ENCODE results near the gene LMX1B.
"Not testable (repeated sequence)": the region's sequence is repeated elsewhere in the genome, so short reads cannot be mapped to it uniquely, and the experiment has no call there.

Gene LMX1B

GRCh38 chr9:126649477-126649876 is 35.7 kb downstream of the LMX1B start:
- H3K27me3 ChIP-seq (replicated peaks in 2 of 5; ENCODE audit: control insufficient read depth in 4 of 5, insufficient read depth in 5 of 5, low read length in 4 of 5): peaks cover 0 to 99% (median 37%) of the 10 kb centered on the region in 5 experiments
- CTCF ChIA-PET: interaction anchor here (1.1 kb wide), 1 partner anchor 55 kb away, joined by 5 read pairs; no protein-coding TSS in a partner anchor

GRCh38 chr9:126650404-126651341 is 36.9 kb downstream of the LMX1B start:
- POLR2A ChIA-PET: interaction anchor here (0.7 kb wide), 1 partner anchor 27 kb away, joined by 3 read pairs; no protein-coding TSS in a partner anchor
- Histone ChIP-seq H3K4me3 (ENCODE audit: control insufficient read depth in 1 of 7, extremely low read depth in 1 of 7, insufficient read depth in 4 of 7, low read depth in 2 of 7, low read length in 6 of 7) (no peak overlapping the region), H3K27me3 (replicated peaks in 2 of 5; ENCODE audit: control insufficient read depth in 4 of 5, insufficient read depth in 5 of 5, low read length in 4 of 5) (peaks cover 0 to 98% (median 30%) of the 10 kb centered on the region in 5 experiments), H3K36me3 (ENCODE audit: control insufficient read depth in 4 of 4, insufficient read depth in 4 of 4, low read length in 3 of 4) (no peaks in the 10 kb centered on the region), H3K4me1 (ENCODE audit: control extremely low read depth in 1 of 4, control insufficient read depth in 4 of 4, insufficient read depth in 4 of 4, low read length in 3 of 4) (no peaks in the 10 kb centered on the region), H3K9me3 (ENCODE audit: control extremely low read depth in 1 of 5, control insufficient read depth in 4 of 5, insufficient read depth in 2 of 5, low read depth in 1 of 5, low read length in 4 of 5) (no peaks in the 10 kb centered on the region), H3K27ac (ENCODE audit: insufficient read depth in 1 of 2, low read depth in 1 of 2, low read length in 2 of 2, poor library complexity in 1 of 2, severe bottlenecking in 2 of 2) (no peak overlapping the region)
- CTCF ChIA-PET: interaction anchor here (1.1 kb wide), 1 partner anchor 54 kb away, joined by 5 read pairs; no protein-coding TSS in a partner anchor
- no peak for DNase-seq
- WGBS (ENCODE audit: insufficient coverage): 15% methylated on average over 20 of the region's 24 CpGs

More at GRCh38 chr9:126649477-126649876, 35.7 kb downstream of the LMX1B start:
- H3K36me3 ChIP-seq (ENCODE audit: control insufficient read depth in 4 of 4, insufficient read depth in 4 of 4, low read length in 3 of 4): no peaks in the 10 kb centered on the region
- no peak for DNase-seq
- no peak overlapping the region for H3K4me3 ChIP-seq (ENCODE audit: control insufficient read depth in 1 of 7, extremely low read depth in 1 of 7, insufficient read depth in 4 of 7, low read depth in 2 of 7, low read length in 6 of 7)
- POLR2A ChIA-PET: no interaction called here
- no peak overlapping the region for H3K27ac ChIP-seq (ENCODE audit: insufficient read depth in 1 of 2, low read depth in 1 of 2, low read length in 2 of 2, poor library complexity in 1 of 2, severe bottlenecking in 2 of 2)
- no peaks in the 10 kb centered on the region for H3K4me1 ChIP-seq (ENCODE audit: control extremely low read depth in 1 of 4, control insufficient read depth in 4 of 4, insufficient read depth in 4 of 4, low read length in 3 of 4)
- H3K9me3 ChIP-seq (ENCODE audit: control extremely low read depth in 1 of 5, control insufficient read depth in 4 of 5, insufficient read depth in 2 of 5, low read depth in 1 of 5, low read length in 4 of 5): no peaks in the 10 kb centered on the region
- 100% methylated on average over 3 of the region's 3 CpGs for WGBS (ENCODE audit: insufficient coverage)

- Histone ChIP-seq H3K9me3 (ENCODE audit: control extremely low read depth in 1 of 5, control insufficient read depth in 4 of 5, insufficient read depth in 2 of 5, low read depth in 1 of 5, low read length in 4 of 5) (no peaks in the 10 kb centered on the region), H3K27me3 (replicated peaks in 2 of 5; ENCODE audit: control insufficient read depth in 4 of 5, insufficient read depth in 5 of 5, low read length in 4 of 5) (peaks cover 0 to 96% (median 27%) of the 10 kb centered on the region in 5 experiments), H3K4me1 (ENCODE audit: control extremely low read depth in 1 of 4, control insufficient read depth in 4 of 4, insufficient read depth in 4 of 4, low read length in 3 of 4) (no peaks in the 10 kb centered on the region), H3K36me3 (ENCODE audit: control insufficient read depth in 4 of 4, insufficient read depth in 4 of 4, low read length in 3 of 4) (no peaks in the 10 kb centered on the region), H3K4me3 (ENCODE audit: control insufficient read depth in 1 of 7, extremely low read depth in 1 of 7, insufficient read depth in 4 of 7, low read depth in 2 of 7, low read length in 6 of 7) (no peak overlapping the region), H3K27ac (ENCODE audit: insufficient read depth in 1 of 2, low read depth in 1 of 2, low read length in 2 of 2, poor library complexity in 1 of 2, severe bottlenecking in 2 of 2) (no peak overlapping the region)
- no peak for DNase-seq
- CTCF ChIA-PET: no interaction called here
- 2% methylated on average over 4 of the region's 18 CpGs for WGBS (ENCODE audit: insufficient coverage)
- POLR2A ChIA-PET: no interaction called here
Measured at GRCh38 chr9:126652140-126652582, 38.4 kb downstream of the LMX1B start.

- WGBS (ENCODE audit: insufficient coverage): 100% methylated on average over 3 of the region's 7 CpGs
- Histone ChIP-seq H3K4me3 (ENCODE audit: control insufficient read depth in 1 of 7, extremely low read depth in 1 of 7, insufficient read depth in 4 of 7, low read depth in 2 of 7, low read length in 6 of 7) (no peak overlapping the region), H3K9me3 (ENCODE audit: control extremely low read depth in 1 of 5, control insufficient read depth in 4 of 5, insufficient read depth in 2 of 5, low read depth in 1 of 5, low read length in 4 of 5) (no peaks in the 10 kb centered on the region), H3K27ac (ENCODE audit: insufficient read depth in 1 of 2, low read depth in 1 of 2, low read length in 2 of 2, poor library complexity in 1 of 2, severe bottlenecking in 2 of 2) (no peak overlapping the region), H3K4me1 (ENCODE audit: control extremely low read depth in 1 of 4, control insufficient read depth in 4 of 4, insufficient read depth in 4 of 4, low read length in 3 of 4) (no peaks in the 10 kb centered on the region), H3K27me3 (replicated peaks in 2 of 5; ENCODE audit: control insufficient read depth in 4 of 5, insufficient read depth in 5 of 5, low read length in 4 of 5) (peaks cover 0 to 88% (median 26%) of the 10 kb centered on the region in 5 experiments), H3K36me3 (ENCODE audit: control insufficient read depth in 4 of 4, insufficient read depth in 4 of 4, low read length in 3 of 4) (no peaks in the 10 kb centered on the region)
- no peak for DNase-seq
- ChIA-PET POLR2A (interaction anchor here (0.9 kb wide), 1 partner anchor 14 kb away, joined by 3 read pairs; no protein-coding TSS in a partner anchor), CTCF (interaction anchor here (1.0 kb wide), 1 partner anchor 12 kb away, joined by 3 read pairs; no protein-coding TSS in a partner anchor)
Measured at GRCh38 chr9:126654124-126654523, 40.4 kb downstream of the LMX1B start.

- H3K27ac ChIP-seq (ENCODE audit: insufficient read depth in 1 of 2, low read depth in 1 of 2, low read length in 2 of 2, poor library complexity in 1 of 2, severe bottlenecking in 2 of 2); H3K4me1 ChIP-seq (ENCODE audit: control extremely low read depth in 1 of 4, control insufficient read depth in 4 of 4, insufficient read depth in 4 of 4, low read length in 3 of 4); H3K4me3 ChIP-seq (ENCODE audit: control insufficient read depth in 1 of 7, extremely low read depth in 1 of 7, insufficient read depth in 4 of 7, low read depth in 2 of 7, low read length in 6 of 7); H3K36me3 ChIP-seq (ENCODE audit: control insufficient read depth in 4 of 4, insufficient read depth in 4 of 4, low read length in 3 of 4); CTCF ChIA-PET; DNase-seq; H3K9me3 ChIP-seq (ENCODE audit: control extremely low read depth in 1 of 5, control insufficient read depth in 4 of 5, insufficient read depth in 2 of 5, low read depth in 1 of 5, low read length in 4 of 5); POLR2A ChIA-PET: not testable (repeated sequence)
- peaks cover 0 to 74% (median 21%) of the 10 kb centered on the region in 5 experiments for H3K27me3 ChIP-seq (replicated peaks in 2 of 5; ENCODE audit: control insufficient read depth in 4 of 5, insufficient read depth in 5 of 5, low read length in 4 of 5)
- WGBS (ENCODE audit: insufficient coverage): 94% methylated on average over 4 of the region's 4 CpGs
Measured at GRCh38 chr9:126656214-126656613, 42.5 kb downstream of the LMX1B start.

- DNase-seq: no peak
- Histone ChIP-seq H3K27ac (ENCODE audit: insufficient read depth in 1 of 2, low read depth in 1 of 2, low read length in 2 of 2, poor library complexity in 1 of 2, severe bottlenecking in 2 of 2) (no peak overlapping the region), H3K36me3 (ENCODE audit: control insufficient read depth in 4 of 4, insufficient read depth in 4 of 4, low read length in 3 of 4) (no peaks in the 10 kb centered on the region), H3K9me3 (ENCODE audit: control extremely low read depth in 1 of 5, control insufficient read depth in 4 of 5, insufficient read depth in 2 of 5, low read depth in 1 of 5, low read length in 4 of 5) (no peaks in the 10 kb centered on the region), H3K4me1 (ENCODE audit: control extremely low read depth in 1 of 4, control insufficient read depth in 4 of 4, insufficient read depth in 4 of 4, low read length in 3 of 4) (no peaks in the 10 kb centered on the region), H3K4me3 (ENCODE audit: control insufficient read depth in 1 of 7, extremely low read depth in 1 of 7, insufficient read depth in 4 of 7, low read depth in 2 of 7, low read length in 6 of 7) (no peak overlapping the region), H3K27me3 (replicated peaks in 2 of 5; ENCODE audit: control insufficient read depth in 4 of 5, insufficient read depth in 5 of 5, low read length in 4 of 5) (peaks cover 0 to 54% (median 9%) of the 10 kb centered on the region in 5 experiments)
- 88% methylated on average over 9 of the region's 13 CpGs for whole genome bisulfite sequencing (ENCODE audit: insufficient coverage)
- ChIA-PET CTCF (interaction anchor here (1.2 kb wide), 1 partner anchor 10 kb away, joined by 3 read pairs; no protein-coding TSS in a partner anchor), POLR2A (no interaction called here)
Measured at GRCh38 chr9:126658201-126658825, 44.6 kb downstream of the LMX1B start.

Data from common myeloid progenitor, CD34-positive (primary cell).